GM19035 (cell line): ENCODE data around the gene MKKS.

Experiments used
- ATAC-seq: cut with Tn5 transposase; IDR thresholded peaks from one replicate; pipeline ENCODE4 v1.9.1; 2021; ENCODE audit not compliant: unreplicated experiment

Gene MKKS

GRCh38 chr20:10370091-10370887 is 63.7 kb downstream of the MKKS start:
- no peak for ATAC-seq

DNA sequence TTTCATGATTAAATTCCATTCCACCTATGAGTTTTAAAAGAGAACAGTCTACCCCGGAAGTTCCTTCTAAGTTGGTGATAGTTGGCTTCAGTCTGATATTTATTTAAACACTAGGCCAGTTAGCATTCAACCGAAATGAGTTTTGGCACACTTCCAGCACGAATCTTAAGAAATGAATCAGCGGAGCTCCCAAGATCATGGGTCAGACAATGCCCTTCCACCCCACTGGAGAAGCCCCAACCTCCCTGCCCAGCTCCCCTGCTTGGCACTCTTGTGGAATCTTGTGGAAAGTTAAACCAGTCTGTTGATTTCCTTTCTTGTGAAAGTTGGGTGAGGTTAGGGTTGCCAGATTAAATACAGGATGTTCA is 64.3 kb downstream of the MKKS start:
- no peak for ATAC-seq

DNA sequence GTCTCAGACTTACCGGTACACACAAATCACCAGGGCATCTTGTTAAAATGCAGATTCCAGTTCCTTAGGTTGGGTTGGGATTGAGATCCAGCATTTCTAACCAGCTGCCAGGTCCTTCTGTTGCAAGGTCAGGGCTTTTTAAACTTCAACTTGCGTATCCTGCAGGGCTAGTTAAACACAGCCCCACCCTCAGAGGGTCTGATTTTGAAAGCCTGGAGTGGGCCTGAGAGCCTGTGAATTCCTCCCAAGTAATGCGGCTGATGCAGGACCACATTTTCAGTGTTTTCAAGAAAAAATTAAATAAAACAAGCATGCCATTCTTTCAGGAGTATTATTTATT is 65.3 kb downstream of the MKKS start:
- no peak for ATAC-seq

- no peak for ATAC-seq
Measured at GRCh38 chr20:10367943-10368701, 65.9 kb downstream of the MKKS start.

GRCh38 chr20:10367693-10367942 is 66.4 kb downstream of the MKKS start:
- no peak for ATAC-seq

GRCh38 chr20:10366898-10367692 is 66.9 kb downstream of the MKKS start:
- no peak for ATAC-seq

DNA sequence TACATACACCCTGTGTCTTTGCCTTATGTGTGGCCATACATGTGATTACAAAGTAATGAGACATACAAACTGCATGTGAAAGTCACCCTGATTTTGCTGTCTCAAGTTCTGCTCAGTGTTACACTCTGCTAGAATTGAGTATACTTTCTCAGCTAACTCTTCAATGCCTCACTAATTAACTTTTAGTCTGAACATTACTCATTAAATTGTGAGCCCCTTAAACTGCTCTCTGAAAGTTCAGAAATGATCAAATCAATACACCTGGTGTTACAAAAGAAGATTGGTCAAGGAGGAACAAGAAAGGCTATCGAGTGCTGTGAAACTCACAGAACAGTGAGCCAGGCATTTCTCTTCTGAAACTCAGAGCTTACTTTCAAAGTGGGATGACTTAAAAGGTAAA is 71.3 kb downstream of the MKKS start:
- no peak for ATAC-seq

DNA sequence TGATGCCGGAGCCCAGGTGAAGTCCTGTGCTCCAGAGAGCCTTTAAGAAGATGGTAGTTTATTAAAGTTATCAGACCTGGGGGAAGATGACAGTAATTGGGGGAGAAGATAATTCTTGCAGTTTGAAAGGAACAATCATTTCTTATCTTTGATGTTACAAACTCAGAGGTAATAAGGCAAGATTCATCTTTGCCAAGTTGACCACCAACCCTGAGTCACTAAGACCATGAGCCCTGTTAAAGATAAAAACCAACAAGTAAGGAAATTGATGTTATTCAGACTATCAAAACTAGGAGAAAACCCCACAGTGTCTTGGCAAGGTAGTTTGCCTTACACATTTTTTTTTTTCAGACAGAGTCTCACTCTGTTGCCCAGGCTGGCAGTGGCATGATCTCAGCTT is 73.1 kb downstream of the MKKS start:
- no peak for ATAC-seq

DNA sequence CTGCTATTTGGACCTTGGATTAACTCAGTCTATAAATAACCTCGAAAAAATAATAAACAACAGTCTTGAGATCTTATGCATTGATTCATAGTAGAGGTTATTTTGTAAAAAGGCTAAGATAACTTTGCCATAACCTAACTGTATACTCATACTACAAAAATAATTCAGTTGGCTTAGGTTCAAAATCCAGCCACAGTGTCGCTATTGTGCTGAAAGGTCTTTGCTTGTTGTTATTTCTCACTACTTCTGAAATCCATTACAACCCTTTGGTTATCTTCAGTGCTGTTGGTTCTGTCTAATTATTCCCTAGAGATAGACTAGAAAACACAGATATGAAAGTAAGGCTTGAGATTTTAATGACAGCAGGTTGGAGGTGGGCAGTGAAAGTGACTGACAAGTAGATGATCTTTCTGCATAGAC is 74.4 kb downstream of the MKKS start:
- ATAC-seq: no peak

DNA sequence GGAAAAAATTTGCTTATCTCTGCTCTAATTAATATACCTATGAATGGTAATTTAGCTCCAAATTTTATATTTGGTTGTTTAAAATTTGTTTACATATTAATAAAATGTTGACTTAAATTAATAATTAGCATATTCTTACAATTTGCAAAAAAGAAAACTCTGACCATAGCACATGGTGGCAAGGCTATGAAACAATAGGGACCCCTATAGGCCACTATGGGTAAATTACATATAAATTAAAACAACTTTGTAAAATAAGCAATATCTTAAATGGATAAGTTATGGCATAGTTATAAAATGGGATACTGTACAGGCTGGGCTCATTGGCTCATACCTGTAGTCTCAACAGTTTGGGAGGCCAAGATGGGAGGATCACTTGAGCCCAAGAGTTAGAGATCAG is 76.0 kb downstream of the MKKS start:
- ATAC-seq: no peak

- ATAC-seq: no peak
Measured at GRCh38 chr20:10357061-10357708, 76.8 kb downstream of the MKKS start.

DNA sequence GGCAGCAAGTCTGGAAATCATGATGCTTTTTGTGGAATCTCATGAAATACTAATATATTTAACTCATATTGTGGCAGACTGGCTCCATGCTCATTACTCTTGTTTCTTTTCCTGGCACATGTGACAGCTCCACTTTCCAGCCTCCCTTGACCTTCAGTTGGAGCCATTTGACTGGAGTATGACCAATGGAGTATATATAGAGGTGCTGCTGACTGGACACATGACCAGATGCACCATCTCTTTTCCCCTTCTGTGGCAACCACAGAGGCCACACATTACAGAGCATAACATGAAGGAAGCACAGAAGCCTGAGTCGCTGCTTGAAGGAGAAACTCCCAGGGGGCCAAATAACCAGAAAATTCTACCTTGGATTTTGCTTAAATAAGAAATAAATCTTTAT is 77.4 kb downstream of the MKKS start:
- ATAC-seq: no peak

DNA sequence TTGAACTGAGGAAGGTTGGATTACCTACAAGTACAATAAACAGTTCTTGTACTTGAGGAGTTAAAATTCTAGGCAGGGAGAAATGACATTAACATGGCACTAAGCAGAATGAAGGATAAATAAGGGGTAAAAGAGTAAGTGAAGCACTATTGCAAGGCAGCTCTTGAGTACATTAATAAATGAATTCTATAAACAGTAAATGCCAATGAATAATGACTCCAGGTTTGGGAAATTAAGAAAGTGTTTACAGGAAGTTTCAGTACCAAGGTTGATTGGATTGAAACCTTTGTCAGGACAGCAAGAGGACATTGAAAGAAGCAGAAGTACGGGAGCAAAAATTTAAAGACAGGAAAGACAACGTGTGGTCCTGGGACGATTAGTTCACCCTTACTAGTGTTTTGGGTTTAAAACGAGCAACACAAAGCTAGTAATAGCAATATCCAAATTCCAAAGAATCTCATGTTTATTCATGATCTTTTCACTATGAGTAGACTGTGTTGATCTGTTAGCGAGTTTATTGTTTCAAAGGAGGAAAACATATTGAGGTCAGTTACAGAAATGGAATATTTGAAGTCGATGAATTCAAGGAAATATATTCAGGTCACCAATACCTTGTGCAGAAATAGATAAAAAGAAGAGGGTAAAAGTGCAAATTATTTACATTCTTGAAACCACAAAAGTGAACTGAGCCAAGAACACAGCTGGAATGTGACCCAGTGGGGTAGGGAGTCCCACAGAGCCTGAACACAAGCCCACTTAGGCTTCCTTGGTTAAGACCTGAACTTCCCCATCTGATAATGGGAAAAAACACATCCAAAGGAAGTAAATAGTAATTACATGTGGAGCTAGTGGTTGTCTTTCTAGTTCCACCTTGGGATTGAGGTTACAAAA is 80.8 kb downstream of the MKKS start:
- ATAC-seq: no peak
